ENCODE results near the gene PTPRC.
A peak's percentile ranks its signal among the peaks of the same experiment; 100 is the strongest.

Gene PTPRC

GRCh38 chr1:198620951-198621824 is 17.7 kb upstream of the PTPRC start:
- DNase-seq (ENCODE audit: low spot score): no peak

GRCh38 chr1:198622001-198622400 is 16.8 kb upstream of the PTPRC start:
- DNase-seq (ENCODE audit: low spot score): no peak

- DNase-seq (ENCODE audit: low spot score): peak; percentile 60
Observed at GRCh38 chr1:198623752-198624647, 14.8 kb upstream of the PTPRC start.

- no peak for DNase-seq (ENCODE audit: low spot score)
Observed at GRCh38 chr1:198624648-198624980, 14.2 kb upstream of the PTPRC start.

- DNase-seq (ENCODE audit: low spot score): no peak
Observed at GRCh38 chr1:198627436-198628066, 11.3 kb upstream of the PTPRC start.

- DNase-seq (ENCODE audit: low spot score): no peak
Observed at GRCh38 chr1:198628067-198628455, 10.8 kb upstream of the PTPRC start.

GRCh38 chr1:198629610-198630009 is 9.2 kb upstream of the PTPRC start:
- DNase-seq (ENCODE audit: low spot score): no peak

- no peak for DNase-seq (ENCODE audit: low spot score)
Observed at GRCh38 chr1:198630863-198631262, 8.0 kb upstream of the PTPRC start.

- DNase-seq (ENCODE audit: low spot score): no peak
Observed at GRCh38 chr1:198631292-198631691, 7.5 kb upstream of the PTPRC start.

GRCh38 chr1:198632007-198632406 is 6.8 kb upstream of the PTPRC start:
- no peak for DNase-seq (ENCODE audit: low spot score)

GRCh38 chr1:198633675-198634121 is 5.1 kb upstream of the PTPRC start:
- no peak for DNase-seq (ENCODE audit: low spot score)

- no peak for DNase-seq (ENCODE audit: low spot score)
Observed at GRCh38 chr1:198635964-198636363, 2.9 kb upstream of the PTPRC start.

- no peak for DNase-seq (ENCODE audit: low spot score)
Observed at GRCh38 chr1:198636391-198636790, 2.4 kb upstream of the PTPRC start.

- no peak for DNase-seq (ENCODE audit: low spot score)
Observed at GRCh38 chr1:198637157-198637556, 1.7 kb upstream of the PTPRC start.

GRCh38 chr1:198637916-198638437 is 863 bp upstream of the PTPRC start:
- no peak for DNase-seq (ENCODE audit: low spot score)

GRCh38 chr1:198638441-198638840 is 399 bp upstream of the PTPRC start:
- no peak for DNase-seq (ENCODE audit: low spot score)

GRCh38 chr1:198639671-198640143 is 867 bp downstream of the PTPRC start:
- no peak for DNase-seq (ENCODE audit: low spot score)

- DNase-seq (ENCODE audit: low spot score): no peak
Observed at GRCh38 chr1:198640174-198640573, 1.3 kb downstream of the PTPRC start.

- no peak for DNase-seq (ENCODE audit: low spot score)
Observed at GRCh38 chr1:198641501-198641900, 2.7 kb downstream of the PTPRC start.

GRCh38 chr1:198641966-198642668 is 3.3 kb downstream of the PTPRC start:
- DNase-seq (ENCODE audit: low spot score): no peak

GRCh38 chr1:198642983-198643382 is 4.1 kb downstream of the PTPRC start:
- DNase-seq (ENCODE audit: low spot score): no peak

- DNase-seq (ENCODE audit: low spot score): no peak
Observed at GRCh38 chr1:198643808-198644207, 5.0 kb downstream of the PTPRC start.

All from GM03348 (cell line).